ENCODE results near the gene CAMTA1. TPM values are rescaled to one million over a fixed set of nuclear protein-coding genes. Genes with fewer than 3 reads are reported as not detected.

Gene CAMTA1
- total and polyA plus RNA-seq, 9 of the 15 experiments (the other 6 are each of a cell fraction or from before 2014, with no cell fraction given): 43.9 to 161 (median 65.9) TPM

DNA sequence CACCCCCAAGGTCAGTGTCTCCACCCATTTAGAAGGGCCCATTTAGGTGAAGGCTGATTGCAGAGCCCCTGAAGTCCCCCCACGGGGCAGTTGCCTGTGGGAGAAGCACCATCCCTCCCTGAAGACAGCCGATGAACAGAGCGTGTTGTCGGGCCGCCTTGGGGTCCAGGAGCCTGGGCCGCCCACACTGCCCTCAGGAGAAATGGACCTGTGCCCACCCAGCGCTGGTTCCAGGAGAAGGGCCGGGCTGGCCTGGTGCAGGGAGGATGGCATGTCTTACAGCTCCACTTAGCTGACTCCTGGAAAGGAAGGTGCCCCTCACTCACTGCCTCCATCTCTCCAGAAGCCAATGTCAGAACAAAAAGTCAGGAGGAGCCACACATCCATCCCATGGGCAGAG, 733.2 kb downstream of the CAMTA1 start:
- no peak overlapping the region for H3K27ac ChIP-seq (ENCODE audit: extremely low read depth, low read depth, low read length)
- H3K4me2 ChIP-seq (ENCODE audit: insufficient read depth, low read length): no peak overlapping the region
- in situ Hi-C loops (cut with MboI): no loop called here
- ATAC-seq (no peak), DNase-seq (ENCODE audit: extremely low read depth in 1 of 4, low spot score in 3 of 4) (no peak), FAIRE-seq (no peak)
- H3K9ac ChIP-seq (ENCODE audit: insufficient read depth in 1 of 2, low read depth in 2 of 2, low read length in 2 of 2): no peak overlapping the region
- H2AFZ ChIP-seq (ENCODE audit: low read depth, low read length): no peak overlapping the region
- CTCF ChIA-PET (ENCODE audit: low intra/inter-chr PET ratio): no interaction called here
- no peak overlapping the region for H3K4me3 ChIP-seq
- H3K36me3 ChIP-seq (ENCODE audit: control insufficient read depth, insufficient read depth, low read length): no peaks in the 10 kb centered on the region
- WGBS (ENCODE audit: insufficient coverage, low coverage, missing lambda C conversion rate): 6% methylated on average over 8 of the region's 8 CpGs
- intact Hi-C loops (cut with micrococcal nuclease): no loop called here
- 0 out of 2 replicates have a peak, but pooled peaks cover 4% of the 10 kb centered on the region for H4K20me1 ChIP-seq (replicated peaks; ENCODE audit: control insufficient read depth, insufficient read depth, low read length)
- no peaks in the 10 kb centered on the region for H3K4me1 ChIP-seq (replicated peaks in 1 of 2; ENCODE audit: control insufficient read depth in 2 of 2, insufficient read depth in 2 of 2, low read length in 2 of 2)
- H3K79me2 ChIP-seq (ENCODE audit: control insufficient read depth, insufficient read depth, low read length): no peaks in the 10 kb centered on the region
- no TSS peak for BruUV-seq (replicated peaks)
- H3K27me3 ChIP-seq (ENCODE audit: control insufficient read depth in 2 of 2, insufficient read depth in 2 of 2, low read length in 2 of 2): peaks cover 0 to 22% of the 10 kb centered on the region in 2 experiments; a peak in 2 of 5 replicates
- no peaks in the 10 kb centered on the region for H3K9me1 ChIP-seq (ENCODE audit: control insufficient read depth, insufficient read depth, low read length)
- H3K9me3 ChIP-seq (replicated peaks; ENCODE audit: control insufficient read depth, insufficient read depth, low read depth, low read length): no peaks in the 10 kb centered on the region
- POLR2A ChIA-PET: no interaction called here
- TF ChIP-seq ZNF263 (CRISPR knock-in tag; IDR thresholded peaks at IDR 0.05; ENCODE audit: borderline replicate concordance) (no peak), SNIP1 (IDR thresholded peaks at IDR 0.05; ENCODE audit: low read depth) (no peak), NR3C1 (CRISPR knock-in tag; IDR thresholded peaks at IDR 0.05) (no peak), HCFC1 (IDR thresholded peaks at IDR 0.05; ENCODE audit: low read depth, low read length) (no peak), HDAC1 (IDR thresholded peaks at IDR 0.05) (no peak), KHSRP (IDR thresholded peaks at IDR 0.05) (no peak), ZEB2 (IDR thresholded peaks at IDR 0.05) (no peak), HDAC2 (IDR thresholded peaks at IDR 0.05) (no peak), ARHGAP35 (IDR thresholded peaks at IDR 0.05; ENCODE audit: partially characterized antibody) (no peak), RBFOX2 (IDR thresholded peaks at IDR 0.05; ENCODE audit: low read depth, low read length) (no peak)
- TF ChIP-seq, protein P1, sequence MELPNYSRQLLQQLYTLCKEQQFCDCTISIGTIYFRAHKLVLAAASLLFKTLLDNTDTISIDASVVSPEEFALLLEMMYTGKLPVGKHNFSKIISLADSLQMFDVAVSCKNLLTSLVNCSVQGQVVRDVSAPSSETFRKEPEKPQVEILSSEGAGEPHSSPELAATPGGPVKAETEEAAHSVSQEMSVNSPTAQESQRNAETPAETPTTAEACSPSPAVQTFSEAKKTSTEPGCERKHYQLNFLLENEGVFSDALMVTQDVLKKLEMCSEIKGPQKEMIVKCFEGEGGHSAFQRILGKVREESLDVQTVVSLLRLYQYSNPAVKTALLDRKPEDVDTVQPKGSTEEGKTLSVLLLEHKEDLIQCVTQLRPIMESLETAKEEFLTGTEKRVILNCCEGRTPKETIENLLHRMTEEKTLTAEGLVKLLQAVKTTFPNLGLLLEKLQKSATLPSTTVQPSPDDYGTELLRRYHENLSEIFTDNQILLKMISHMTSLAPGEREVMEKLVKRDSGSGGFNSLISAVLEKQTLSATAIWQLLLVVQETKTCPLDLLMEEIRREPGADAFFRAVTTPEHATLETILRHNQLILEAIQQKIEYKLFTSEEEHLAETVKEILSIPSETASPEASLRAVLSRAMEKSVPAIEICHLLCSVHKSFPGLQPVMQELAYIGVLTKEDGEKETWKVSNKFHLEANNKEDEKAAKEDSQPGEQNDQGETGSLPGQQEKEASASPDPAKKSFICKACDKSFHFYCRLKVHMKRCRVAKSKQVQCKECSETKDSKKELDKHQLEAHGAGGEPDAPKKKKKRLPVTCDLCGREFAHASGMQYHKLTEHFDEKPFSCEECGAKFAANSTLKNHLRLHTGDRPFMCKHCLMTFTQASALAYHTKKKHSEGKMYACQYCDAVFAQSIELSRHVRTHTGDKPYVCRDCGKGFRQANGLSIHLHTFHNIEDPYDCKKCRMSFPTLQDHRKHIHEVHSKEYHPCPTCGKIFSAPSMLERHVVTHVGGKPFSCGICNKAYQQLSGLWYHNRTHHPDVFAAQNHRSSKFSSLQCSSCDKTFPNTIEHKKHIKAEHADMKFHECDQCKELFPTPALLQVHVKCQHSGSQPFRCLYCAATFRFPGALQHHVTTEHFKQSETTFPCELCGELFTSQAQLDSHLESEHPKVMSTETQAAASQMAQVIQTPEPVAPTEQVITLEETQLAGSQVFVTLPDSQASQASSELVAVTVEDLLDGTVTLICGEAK (IDR thresholded peaks at IDR 0.05): no peak
- TF ChIP-seq, protein P1 (CRISPR knock-in tag; IDR thresholded peaks at IDR 0.05): no peak
- TF ChIP-seq, protein P2, sequence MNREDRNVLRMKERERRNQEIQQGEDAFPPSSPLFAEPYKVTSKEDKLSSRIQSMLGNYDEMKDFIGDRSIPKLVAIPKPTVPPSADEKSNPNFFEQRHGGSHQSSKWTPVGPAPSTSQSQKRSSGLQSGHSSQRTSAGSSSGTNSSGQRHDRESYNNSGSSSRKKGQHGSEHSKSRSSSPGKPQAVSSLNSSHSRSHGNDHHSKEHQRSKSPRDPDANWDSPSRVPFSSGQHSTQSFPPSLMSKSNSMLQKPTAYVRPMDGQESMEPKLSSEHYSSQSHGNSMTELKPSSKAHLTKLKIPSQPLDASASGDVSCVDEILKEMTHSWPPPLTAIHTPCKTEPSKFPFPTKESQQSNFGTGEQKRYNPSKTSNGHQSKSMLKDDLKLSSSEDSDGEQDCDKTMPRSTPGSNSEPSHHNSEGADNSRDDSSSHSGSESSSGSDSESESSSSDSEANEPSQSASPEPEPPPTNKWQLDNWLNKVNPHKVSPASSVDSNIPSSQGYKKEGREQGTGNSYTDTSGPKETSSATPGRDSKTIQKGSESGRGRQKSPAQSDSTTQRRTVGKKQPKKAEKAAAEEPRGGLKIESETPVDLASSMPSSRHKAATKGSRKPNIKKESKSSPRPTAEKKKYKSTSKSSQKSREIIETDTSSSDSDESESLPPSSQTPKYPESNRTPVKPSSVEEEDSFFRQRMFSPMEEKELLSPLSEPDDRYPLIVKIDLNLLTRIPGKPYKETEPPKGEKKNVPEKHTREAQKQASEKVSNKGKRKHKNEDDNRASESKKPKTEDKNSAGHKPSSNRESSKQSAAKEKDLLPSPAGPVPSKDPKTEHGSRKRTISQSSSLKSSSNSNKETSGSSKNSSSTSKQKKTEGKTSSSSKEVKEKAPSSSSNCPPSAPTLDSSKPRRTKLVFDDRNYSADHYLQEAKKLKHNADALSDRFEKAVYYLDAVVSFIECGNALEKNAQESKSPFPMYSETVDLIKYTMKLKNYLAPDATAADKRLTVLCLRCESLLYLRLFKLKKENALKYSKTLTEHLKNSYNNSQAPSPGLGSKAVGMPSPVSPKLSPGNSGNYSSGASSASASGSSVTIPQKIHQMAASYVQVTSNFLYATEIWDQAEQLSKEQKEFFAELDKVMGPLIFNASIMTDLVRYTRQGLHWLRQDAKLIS (CRISPR knock-in tag; IDR thresholded peaks at IDR 0.05): no peak
